Measurements from ENCODE around the gene CD46. TPM values are rescaled to one million over a fixed set of nuclear protein-coding genes. Genes with fewer than 3 reads are reported as not detected.
"Not testable (repeated sequence)": the region's sequence is repeated elsewhere in the genome, so short reads cannot be mapped to it uniquely, and the experiment has no call there.

Gene CD46
- total RNA-seq, 1 donor from 2014 or later: 110 TPM

DNA sequence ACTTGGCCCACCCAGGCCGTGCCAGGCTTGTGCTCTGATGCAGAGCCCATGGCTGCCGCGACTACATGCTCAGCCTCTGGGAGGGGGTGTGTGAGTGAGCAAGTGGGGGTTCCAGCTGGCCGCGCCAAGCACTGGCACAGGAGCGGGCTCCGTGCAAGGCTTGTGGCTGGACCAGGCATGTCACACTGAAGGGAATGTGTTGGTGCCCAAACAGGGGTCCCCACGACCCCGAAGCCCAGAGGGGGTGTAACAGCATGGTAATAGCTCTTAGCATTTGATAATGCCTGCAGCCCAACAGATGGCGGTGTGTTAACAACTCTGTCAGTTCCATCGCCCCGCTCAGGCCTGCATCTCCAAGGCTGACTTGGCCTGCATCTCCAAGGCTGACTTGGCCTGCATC lies 38.3 kb upstream of the CD46 start:
- Mint-ChIP-seq H3K9me3 (no peaks in the 10 kb centered on the region), H3K27ac (no peak overlapping the region), H3K4me3 (no peak overlapping the region), H3K4me1 (no peaks in the 10 kb centered on the region), H3K27me3 (no peaks in the 10 kb centered on the region), H3K36me3 (ENCODE audit: low read depth) (no peaks in the 10 kb centered on the region)
- ChIA-PET CTCF (interaction anchor here (1.0 kb wide), 1 partner anchor 16 kb away, joined by 3 read pairs; no protein-coding TSS in a partner anchor), POLR2A (no interaction called here)
- TF ChIP-seq, protein P1, sequence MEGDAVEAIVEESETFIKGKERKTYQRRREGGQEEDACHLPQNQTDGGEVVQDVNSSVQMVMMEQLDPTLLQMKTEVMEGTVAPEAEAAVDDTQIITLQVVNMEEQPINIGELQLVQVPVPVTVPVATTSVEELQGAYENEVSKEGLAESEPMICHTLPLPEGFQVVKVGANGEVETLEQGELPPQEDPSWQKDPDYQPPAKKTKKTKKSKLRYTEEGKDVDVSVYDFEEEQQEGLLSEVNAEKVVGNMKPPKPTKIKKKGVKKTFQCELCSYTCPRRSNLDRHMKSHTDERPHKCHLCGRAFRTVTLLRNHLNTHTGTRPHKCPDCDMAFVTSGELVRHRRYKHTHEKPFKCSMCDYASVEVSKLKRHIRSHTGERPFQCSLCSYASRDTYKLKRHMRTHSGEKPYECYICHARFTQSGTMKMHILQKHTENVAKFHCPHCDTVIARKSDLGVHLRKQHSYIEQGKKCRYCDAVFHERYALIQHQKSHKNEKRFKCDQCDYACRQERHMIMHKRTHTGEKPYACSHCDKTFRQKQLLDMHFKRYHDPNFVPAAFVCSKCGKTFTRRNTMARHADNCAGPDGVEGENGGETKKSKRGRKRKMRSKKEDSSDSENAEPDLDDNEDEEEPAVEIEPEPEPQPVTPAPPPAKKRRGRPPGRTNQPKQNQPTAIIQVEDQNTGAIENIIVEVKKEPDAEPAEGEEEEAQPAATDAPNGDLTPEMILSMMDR (IDR thresholded peaks at IDR 0.05): no peak
- intact Hi-C loops (cut with micrococcal nuclease): no loop called here
- DNase-seq (no peak), ATAC-seq (ENCODE audit: low read depth) (no peak)

DNA sequence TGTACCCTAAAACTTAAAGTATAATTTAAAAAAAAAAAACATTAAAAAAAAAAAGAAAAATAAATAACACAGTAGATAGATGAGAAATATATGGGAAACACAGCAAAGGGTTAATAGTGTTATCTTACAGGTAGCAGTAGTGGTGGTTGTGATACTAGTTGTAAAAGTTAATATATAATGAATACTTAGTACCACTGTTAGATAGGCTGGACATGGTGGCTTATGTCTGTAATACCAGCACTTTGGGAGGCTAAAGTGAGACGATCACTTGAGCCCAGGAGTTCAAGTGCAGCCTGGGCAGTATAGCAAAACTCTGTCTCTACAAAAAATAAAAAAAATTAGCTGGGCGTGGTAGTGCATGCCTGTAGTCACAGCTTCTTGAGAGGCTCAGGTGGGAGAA lies 32.6 kb upstream of the CD46 start:
- DNase-seq: no peak
- Mint-ChIP-seq H3K9me3 (no peaks in the 10 kb centered on the region), H3K36me3 (ENCODE audit: low read depth) (no peaks in the 10 kb centered on the region), H3K4me1 (no peaks in the 10 kb centered on the region), H3K4me3 (no peak overlapping the region), H3K27ac (no peak overlapping the region), H3K27me3 (no peaks in the 10 kb centered on the region)
- intact Hi-C loops (cut with micrococcal nuclease): no loop called here
- ChIA-PET CTCF (no interaction called here), POLR2A (no interaction called here)
- no peak for ATAC-seq (ENCODE audit: low read depth)
- TF ChIP-seq, protein P1 (IDR thresholded peaks at IDR 0.05): no peak

DNA sequence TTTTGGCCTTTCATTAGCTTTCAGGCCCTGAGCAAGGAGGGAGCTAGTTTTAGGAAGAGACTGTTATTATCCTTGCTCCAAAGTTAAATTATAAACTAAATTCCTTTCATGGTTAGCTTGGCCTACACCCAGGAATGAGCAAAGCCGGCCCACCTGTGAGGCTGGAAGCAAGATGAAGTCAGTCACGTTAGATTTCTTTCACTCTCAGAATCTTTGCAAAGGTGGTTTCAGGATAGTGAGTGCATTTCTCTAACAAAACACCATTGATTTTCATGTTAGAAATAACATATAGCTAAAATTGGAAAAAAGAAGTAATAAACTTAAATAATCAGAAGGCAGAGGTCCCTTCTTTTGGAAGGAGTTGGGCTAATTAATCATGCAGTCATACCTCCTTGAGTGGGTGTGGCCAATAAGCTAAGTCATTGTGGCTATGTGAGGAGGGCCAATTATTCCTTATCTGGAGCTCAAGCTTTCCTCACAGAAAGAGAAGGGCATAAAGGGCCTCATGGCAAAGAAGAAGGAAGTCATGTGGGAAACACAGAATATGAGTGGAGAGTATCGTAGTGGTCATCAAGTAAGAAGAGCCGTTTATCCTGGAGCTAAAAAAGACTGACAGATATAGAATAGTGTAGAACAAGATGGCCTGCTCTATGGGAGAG lies 23.5 kb upstream of the CD46 start:
- CTCF ChIA-PET; H3K4me3 Mint-ChIP-seq; H3K27ac Mint-ChIP-seq; ATAC-seq (ENCODE audit: low read depth); intact Hi-C loops (cut with micrococcal nuclease); H3K36me3 Mint-ChIP-seq (ENCODE audit: low read depth); H3K27me3 Mint-ChIP-seq; H3K9me3 Mint-ChIP-seq; DNase-seq; H3K4me1 Mint-ChIP-seq: not testable (repeated sequence)
- POLR2A ChIA-PET: interaction anchor here (0.7 kb wide), 1 partner anchor 937 kb away, joined by 3 read pairs; no protein-coding TSS in a partner anchor

DNA sequence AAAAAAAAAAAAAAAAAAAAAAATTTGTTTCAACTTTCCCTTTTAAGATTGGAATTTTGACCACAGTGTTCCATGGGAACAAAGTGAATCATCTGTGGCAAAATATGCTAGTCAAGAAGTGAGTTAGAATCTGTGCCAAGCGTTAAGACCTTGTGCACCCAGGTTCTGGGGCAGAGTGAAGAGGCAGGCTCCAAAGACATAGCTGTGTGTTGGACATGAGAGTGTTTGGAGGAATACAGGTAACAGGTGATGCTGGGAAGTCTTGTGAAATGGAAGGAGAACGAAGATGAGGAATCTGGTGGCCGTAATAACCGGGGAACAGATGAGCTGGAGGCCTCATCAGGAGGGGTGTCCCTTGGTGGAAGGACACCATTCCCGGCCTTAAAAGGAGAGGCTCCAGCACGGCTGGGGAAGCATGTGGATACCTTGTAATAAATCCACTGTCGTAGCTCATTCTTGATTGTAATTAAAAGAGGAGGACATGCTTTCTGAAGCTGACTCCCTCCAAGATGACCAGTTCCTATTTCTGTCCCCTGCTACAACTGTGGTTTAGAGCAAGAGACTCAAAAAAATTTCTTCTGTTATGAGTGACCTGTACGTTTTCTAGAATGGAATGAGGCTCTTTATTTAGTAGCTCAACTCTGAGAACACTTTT lies 14.2 kb upstream of the CD46 start:
- H3K4me1 Mint-ChIP-seq; H3K27me3 Mint-ChIP-seq; DNase-seq; CTCF ChIA-PET; POLR2A ChIA-PET; H3K36me3 Mint-ChIP-seq (ENCODE audit: low read depth); H3K27ac Mint-ChIP-seq; intact Hi-C loops (cut with micrococcal nuclease); H3K4me3 Mint-ChIP-seq; H3K9me3 Mint-ChIP-seq; ATAC-seq (ENCODE audit: low read depth): not testable (repeated sequence)

DNA sequence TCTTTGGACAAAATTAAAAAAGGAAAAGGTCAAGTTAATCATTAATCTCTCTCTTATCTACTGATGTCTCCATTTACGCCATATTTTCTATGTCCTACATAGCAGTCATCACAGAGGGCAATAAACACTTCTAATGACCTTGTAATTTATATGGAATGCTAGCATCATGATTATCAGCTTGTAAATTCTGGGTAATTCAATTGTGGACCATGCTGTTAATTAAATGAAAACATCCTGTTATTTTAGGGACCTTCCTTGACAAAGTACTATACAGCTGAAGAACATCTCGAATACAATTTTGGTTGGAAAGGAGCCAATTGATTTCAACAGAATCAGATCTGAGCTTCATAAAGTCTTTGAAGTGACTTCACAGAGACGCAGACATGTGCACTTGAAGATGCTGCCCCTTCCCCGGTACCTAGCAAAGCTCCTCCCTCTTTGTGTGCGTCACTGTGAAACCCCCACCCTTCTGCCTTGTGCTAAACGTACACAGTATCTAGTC lies 13.6 kb upstream of the CD46 start:
- H3K27me3 Mint-ChIP-seq; H3K4me3 Mint-ChIP-seq; ATAC-seq (ENCODE audit: low read depth); CTCF ChIA-PET; POLR2A ChIA-PET; H3K4me1 Mint-ChIP-seq; H3K36me3 Mint-ChIP-seq (ENCODE audit: low read depth); intact Hi-C loops (cut with micrococcal nuclease); DNase-seq; H3K27ac Mint-ChIP-seq; H3K9me3 Mint-ChIP-seq: not testable (repeated sequence)

DNA sequence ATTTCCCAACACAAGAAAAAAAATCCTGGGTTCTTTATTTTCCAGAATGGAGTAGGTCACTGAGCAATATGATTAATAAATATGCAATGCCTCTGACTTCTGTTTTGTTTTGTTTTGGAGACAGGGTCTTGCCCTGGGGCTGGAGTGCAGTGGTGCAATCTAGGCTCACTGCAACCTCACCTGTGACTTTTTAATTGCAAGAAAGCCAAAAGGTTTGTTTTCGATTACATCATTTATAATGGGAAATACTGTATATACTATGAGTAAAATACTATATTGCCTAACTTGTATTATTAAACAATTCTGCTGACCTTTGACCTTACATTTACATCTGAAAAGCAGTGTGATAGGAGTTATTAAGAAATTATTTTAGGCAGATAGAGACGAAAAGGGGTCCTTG lies 11.6 kb upstream of the CD46 start:
- Mint-ChIP-seq H3K27me3 (no peaks in the 10 kb centered on the region), H3K4me3 (no peak overlapping the region), H3K4me1 (no peaks in the 10 kb centered on the region), H3K36me3 (ENCODE audit: low read depth) (no peaks in the 10 kb centered on the region), H3K9me3 (no peaks in the 10 kb centered on the region), H3K27ac (no peak overlapping the region)
- TF ChIP-seq, protein P1 (IDR thresholded peaks at IDR 0.05): no peak
- DNase-seq (no peak), ATAC-seq (ENCODE audit: low read depth) (no peak)
- ChIA-PET CTCF (no interaction called here), POLR2A (no interaction called here)
- intact Hi-C loops (cut with micrococcal nuclease): no loop called here
